Caco-2 (cell line): Measurements from ENCODE around the gene DLGAP3. TPM values are rescaled to one million over a fixed set of nuclear protein-coding genes. Genes with fewer than 3 reads are reported as not detected.
"Not testable (repeated sequence)": the region's sequence is repeated elsewhere in the genome, so short reads cannot be mapped to it uniquely, and the experiment has no call there.

Experiments
- BruUV-seq: library from RNA; stranded (reverse); fragments of 400-500 nt; replicated peaks from 2 replicates; lab custom pipeline; 2021; lab: Mats Ljungman, UMichigan
- CTCF ChIA-PET: fragments of 300-600 bp; sonication (Branson Sonifier 250); formaldehyde crosslinking; loops from one replicate; lab custom pipeline; 2022; ENCODE audit warnings: antibody characterized with exemption; lab: Charles Lee
- POLR2A ChIA-PET: fragments of 300-600 bp; sonication (Branson Sonifier 250); formaldehyde crosslinking; loops from one replicate; lab custom pipeline; 2022; ENCODE audit warnings: antibody characterized with exemption; lab: Charles Lee
- DNase-seq, 2 experiments: peaks; one replicate each; pipeline versions ENCODE4 v3.0.0 to v3.0.0-alpha.2; 2020 to 2022
- H3K27me3 ChIP-seq: replicated peaks from 2 replicates; pipeline ENCODE4 v1.6.0; 2011; ENCODE audit warnings: low read length; ENCODE audit not compliant: control insufficient read depth, insufficient read depth
- H3K36me3 ChIP-seq: 2 replicates; pipeline ENCODE4 v1.5.1; 2011; ENCODE audit warnings: low read length; ENCODE audit not compliant: control insufficient read depth, insufficient read depth
- H3K4me1 ChIP-seq: fragments of 250-450 bp; sonication (Bioruptor Pico); 2 replicates; pipeline ENCODE4 v1.5.1; 2020; ENCODE audit warnings: mild to moderate bottlenecking
- H3K4me3 ChIP-seq: 2 replicates; pipeline ENCODE4 v1.5.1; 2011; ENCODE audit warnings: low read depth, mild to moderate bottlenecking, control low read depth, low read length
- H3K9me3 ChIP-seq: fragments of 250-450 bp; sonication (Bioruptor Pico); 2 replicates; pipeline ENCODE4 v1.5.1; 2020; ENCODE audit warnings: mild to moderate bottlenecking, moderate library complexity
- H3K27ac Mint-ChIP-seq: one replicate; pipeline ENCODE4 v1.8.0; 2022; ENCODE audit warnings: mixed read lengths; ENCODE audit not compliant: unreplicated experiment
- H3K27me3 Mint-ChIP-seq: one replicate; pipeline ENCODE4 v1.8.0; 2022; ENCODE audit warnings: mixed read lengths; ENCODE audit not compliant: insufficient read depth, unreplicated experiment
- H3K36me3 Mint-ChIP-seq: one replicate; pipeline ENCODE4 v1.8.0; 2022; ENCODE audit warnings: mild to moderate bottlenecking, mixed read lengths; ENCODE audit not compliant: insufficient read depth, unreplicated experiment
- H3K4me1 Mint-ChIP-seq: one replicate; pipeline ENCODE4 v1.8.0; 2022; ENCODE audit warnings: low read depth, mixed read lengths; ENCODE audit not compliant: unreplicated experiment
- H3K4me3 Mint-ChIP-seq: one replicate; pipeline ENCODE4 v1.8.0; 2022; ENCODE audit warnings: mild to moderate bottlenecking, moderate library complexity, mixed read lengths; ENCODE audit not compliant: unreplicated experiment
- H3K9me3 Mint-ChIP-seq: one replicate; pipeline ENCODE4 v1.8.0; 2022; ENCODE audit warnings: mixed read lengths; ENCODE audit not compliant: unreplicated experiment
- intact Hi-C: fragments of 100-400 bp; cut with micrococcal nuclease; formaldehyde crosslinking; loops from one replicate; pipeline ENCODE4 v1.10.0; 2022; ENCODE audit not compliant: unreplicated experiment
- total RNA-seq: library from RNA; stranded (reverse); gene quantifications from 2 replicates; pipeline ENCODE4 v1.2.3, GENCODE V29; 2022
- TF ChIP-seq, protein P1 (sequence below), 2 experiments: fragments of 200-600 bp in 1 of 2; IDR thresholded peaks; 1 replicate in 1 of 2; 2 replicates in 1 of 2; pipeline versions ENCODE4 v1.5.1 to v1.8.0; 2011 to 2022; ENCODE audit warnings: antibody characterized with exemption in 1 of 2, control low read depth in 1 of 2, inconsistent platforms in 1 of 2, low read depth in 1 of 2, low read length in 1 of 2, mild to moderate bottlenecking in 1 of 2, moderate library complexity in 1 of 2; ENCODE audit not compliant: insufficient read depth in 1 of 2, severe bottlenecking in 1 of 2, unreplicated experiment in 1 of 2

Gene DLGAP3
- total RNA-seq, 1 experiment from 2014 or later = 0.16 TPM

DNA sequence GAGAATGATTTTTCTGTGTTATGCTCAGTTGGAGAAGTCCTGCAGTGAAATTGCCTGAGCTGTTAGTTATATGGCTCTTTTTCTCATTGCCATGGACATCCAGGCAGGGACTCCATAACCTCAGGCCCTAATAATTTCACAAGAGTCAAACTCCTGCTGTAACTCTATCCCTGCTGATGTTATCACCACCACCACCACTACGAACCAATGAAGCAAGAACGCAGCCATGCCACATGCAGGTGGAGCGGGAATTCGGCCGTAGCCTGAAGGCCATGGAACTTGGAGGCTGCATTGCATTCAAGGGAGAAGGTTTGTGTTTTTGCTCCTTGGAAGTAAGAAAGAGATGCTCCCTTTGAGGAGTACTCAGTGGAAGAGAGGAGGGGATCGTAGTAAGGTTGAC, 16.8 kb upstream of the DLGAP3 start:
- Histone ChIP-seq H3K4me1 (no peaks in the 10 kb centered on the region), H3K4me3 (no peak overlapping the region), H3K27me3 (no peaks in the 10 kb centered on the region), H3K9me3 (no peaks in the 10 kb centered on the region), H3K36me3 (no peaks in the 10 kb centered on the region)
- DNase-seq = no peak
- no peak overlapping the region for H3K27ac Mint-ChIP-seq
- peaks cover 9% of the 10 kb centered on the region for H3K9me3 Mint-ChIP-seq
- ChIA-PET CTCF (no interaction called here), POLR2A (no interaction called here)
- no peak overlapping the region for H3K4me3 Mint-ChIP-seq
- TF ChIP-seq, protein P1, sequence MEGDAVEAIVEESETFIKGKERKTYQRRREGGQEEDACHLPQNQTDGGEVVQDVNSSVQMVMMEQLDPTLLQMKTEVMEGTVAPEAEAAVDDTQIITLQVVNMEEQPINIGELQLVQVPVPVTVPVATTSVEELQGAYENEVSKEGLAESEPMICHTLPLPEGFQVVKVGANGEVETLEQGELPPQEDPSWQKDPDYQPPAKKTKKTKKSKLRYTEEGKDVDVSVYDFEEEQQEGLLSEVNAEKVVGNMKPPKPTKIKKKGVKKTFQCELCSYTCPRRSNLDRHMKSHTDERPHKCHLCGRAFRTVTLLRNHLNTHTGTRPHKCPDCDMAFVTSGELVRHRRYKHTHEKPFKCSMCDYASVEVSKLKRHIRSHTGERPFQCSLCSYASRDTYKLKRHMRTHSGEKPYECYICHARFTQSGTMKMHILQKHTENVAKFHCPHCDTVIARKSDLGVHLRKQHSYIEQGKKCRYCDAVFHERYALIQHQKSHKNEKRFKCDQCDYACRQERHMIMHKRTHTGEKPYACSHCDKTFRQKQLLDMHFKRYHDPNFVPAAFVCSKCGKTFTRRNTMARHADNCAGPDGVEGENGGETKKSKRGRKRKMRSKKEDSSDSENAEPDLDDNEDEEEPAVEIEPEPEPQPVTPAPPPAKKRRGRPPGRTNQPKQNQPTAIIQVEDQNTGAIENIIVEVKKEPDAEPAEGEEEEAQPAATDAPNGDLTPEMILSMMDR (IDR thresholded peaks at IDR 0.05; ENCODE audit: insufficient read depth in 1 of 2, low read depth in 1 of 2, low read length in 1 of 2, severe bottlenecking in 1 of 2, unreplicated experiment in 1 of 2) = no peak
- H3K27me3 Mint-ChIP-seq = peaks cover 7% of the 10 kb centered on the region
- H3K4me1 Mint-ChIP-seq = no peaks in the 10 kb centered on the region
- intact Hi-C loops = no loop called here
- H3K36me3 Mint-ChIP-seq = no peaks in the 10 kb centered on the region
- no TSS peak for BruUV-seq

DNA sequence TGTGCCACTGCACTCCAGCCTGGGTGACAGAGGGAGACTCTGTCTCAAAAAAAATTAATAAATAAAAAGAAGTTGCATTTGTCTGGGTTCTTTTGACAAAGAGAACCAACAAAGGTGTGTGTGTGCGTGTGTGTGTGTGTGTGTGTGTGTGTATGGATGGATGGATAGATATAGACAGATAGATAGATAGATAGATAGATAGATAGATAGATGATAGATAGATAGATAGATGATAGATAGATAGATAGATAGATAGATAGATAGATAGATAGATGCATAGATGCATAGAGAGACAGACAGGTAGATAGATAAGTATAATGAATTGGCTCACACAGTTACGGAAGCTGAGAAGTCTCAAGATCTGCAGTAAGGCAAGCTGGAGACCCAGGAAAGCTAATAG, 12.3 kb upstream of the DLGAP3 start:
- H3K9me3 ChIP-seq, intact Hi-C loops, H3K4me3 ChIP-seq, H3K36me3 Mint-ChIP-seq, H3K36me3 ChIP-seq, CTCF ChIA-PET, H3K4me3 Mint-ChIP-seq, BruUV-seq, POLR2A ChIA-PET, H3K27ac Mint-ChIP-seq, H3K27me3 ChIP-seq, H3K4me1 Mint-ChIP-seq, H3K9me3 Mint-ChIP-seq, DNase-seq, H3K27me3 Mint-ChIP-seq, H3K4me1 ChIP-seq: not testable (repeated sequence)

DNA sequence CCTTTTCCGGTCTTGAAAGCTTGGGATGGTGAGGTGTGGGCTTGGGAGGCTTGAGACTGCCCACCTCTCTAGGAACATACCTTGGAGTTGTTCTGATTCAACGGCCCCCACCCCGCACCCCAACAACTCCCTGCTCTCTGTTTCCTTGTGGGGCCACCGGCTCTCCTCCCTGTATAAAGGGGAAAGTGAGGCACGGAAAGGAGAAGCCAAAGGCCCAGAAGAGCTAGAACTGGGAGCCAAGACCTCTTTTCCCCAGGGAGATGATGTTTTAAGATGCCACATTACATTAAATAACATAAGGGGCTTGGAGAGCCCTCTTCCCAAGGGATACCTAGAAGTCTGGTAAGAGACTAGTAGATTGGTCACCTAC, 1.2 kb upstream of the DLGAP3 start:
- POLR2A ChIA-PET = no interaction called here
- Histone ChIP-seq H3K4me1 (0 out of 2 replicates have a peak, but pooled peaks cover 3% of the 10 kb centered on the region), H3K36me3 (no peaks in the 10 kb centered on the region), H3K9me3 (no peaks in the 10 kb centered on the region), H3K27me3 (peaks cover 2% of the 10 kb centered on the region; the same call in 1 of the 2 replicates), H3K4me3 (no peak overlapping the region)
- H3K4me3 Mint-ChIP-seq = no peak overlapping the region
- CTCF ChIA-PET = no interaction called here
- intact Hi-C loops = no loop called here
- TF ChIP-seq, protein P1 (IDR thresholded peaks at IDR 0.05; ENCODE audit: insufficient read depth in 1 of 2, low read depth in 1 of 2, low read length in 1 of 2, severe bottlenecking in 1 of 2, unreplicated experiment in 1 of 2) = no peak
- H3K36me3 Mint-ChIP-seq = no peaks in the 10 kb centered on the region
- H3K27me3 Mint-ChIP-seq = peaks cover 10% of the 10 kb centered on the region
- DNase-seq = no peak
- no peak overlapping the region for H3K27ac Mint-ChIP-seq
- no TSS peak for BruUV-seq
- no peaks in the 10 kb centered on the region for H3K9me3 Mint-ChIP-seq
- H3K4me1 Mint-ChIP-seq = no peaks in the 10 kb centered on the region
